ENCODE data around the gene LITAF.

LITAF gene

GRCh38 chr16:11534262-11534661 lies 52.5 kb downstream of the LITAF start:
- TF ChIP-seq CTCF (IDR thresholded peaks at IDR 0.05; ENCODE audit: extremely low read depth, insufficient read depth, missing control alignments), result no peak
- no peak for DNase-seq (ENCODE audit: low spot score)
- in situ Hi-C loops (cut with MboI; ENCODE audit: low pct_unique_long_range_greater_than_20kb, low sequenced_read_pairs, unreplicated experiment), result loop anchor here (10.0 kb wide), 2 partner anchors 111 to 281 kb away; no protein-coding TSS in a partner anchor

GRCh38 chr16:11533588-11533987 lies 53.1 kb downstream of the LITAF start:
- TF ChIP-seq CTCF (IDR thresholded peaks at IDR 0.05; ENCODE audit: extremely low read depth, insufficient read depth, missing control alignments), result no peak
- DNase-seq (ENCODE audit: low spot score), result no peak
- in situ Hi-C loops (cut with MboI; ENCODE audit: low pct_unique_long_range_greater_than_20kb, low sequenced_read_pairs, unreplicated experiment), result loop anchor here (10.0 kb wide), 2 partner anchors 111 to 281 kb away; no protein-coding TSS in a partner anchor

- in situ Hi-C loops (cut with MboI; ENCODE audit: low pct_unique_long_range_greater_than_20kb, low sequenced_read_pairs, unreplicated experiment), result loop anchor here (10.0 kb wide), 2 partner anchors 114 to 284 kb away; no protein-coding TSS in a partner anchor
- no peak for DNase-seq (ENCODE audit: low spot score)
- TF ChIP-seq CTCF (IDR thresholded peaks at IDR 0.05; ENCODE audit: extremely low read depth, insufficient read depth, missing control alignments), result no peak
These were observed 56.4 kb downstream of the LITAF start for GRCh38 chr16:11530171-11530940.

GRCh38 chr16:11529285-11529684 lies 57.4 kb downstream of the LITAF start:
- no peak for TF ChIP-seq CTCF (IDR thresholded peaks at IDR 0.05; ENCODE audit: extremely low read depth, insufficient read depth, missing control alignments)
- no peak for DNase-seq (ENCODE audit: low spot score)
- in situ Hi-C loops (cut with MboI; ENCODE audit: low pct_unique_long_range_greater_than_20kb, low sequenced_read_pairs, unreplicated experiment), result no loop called here

GRCh38 chr16:11528053-11528452 lies 58.7 kb downstream of the LITAF start:
- DNase-seq (ENCODE audit: low spot score), result no peak
- no peak for TF ChIP-seq CTCF (IDR thresholded peaks at IDR 0.05; ENCODE audit: extremely low read depth, insufficient read depth, missing control alignments)
- in situ Hi-C loops (cut with MboI; ENCODE audit: low pct_unique_long_range_greater_than_20kb, low sequenced_read_pairs, unreplicated experiment), result no loop called here

DNA sequence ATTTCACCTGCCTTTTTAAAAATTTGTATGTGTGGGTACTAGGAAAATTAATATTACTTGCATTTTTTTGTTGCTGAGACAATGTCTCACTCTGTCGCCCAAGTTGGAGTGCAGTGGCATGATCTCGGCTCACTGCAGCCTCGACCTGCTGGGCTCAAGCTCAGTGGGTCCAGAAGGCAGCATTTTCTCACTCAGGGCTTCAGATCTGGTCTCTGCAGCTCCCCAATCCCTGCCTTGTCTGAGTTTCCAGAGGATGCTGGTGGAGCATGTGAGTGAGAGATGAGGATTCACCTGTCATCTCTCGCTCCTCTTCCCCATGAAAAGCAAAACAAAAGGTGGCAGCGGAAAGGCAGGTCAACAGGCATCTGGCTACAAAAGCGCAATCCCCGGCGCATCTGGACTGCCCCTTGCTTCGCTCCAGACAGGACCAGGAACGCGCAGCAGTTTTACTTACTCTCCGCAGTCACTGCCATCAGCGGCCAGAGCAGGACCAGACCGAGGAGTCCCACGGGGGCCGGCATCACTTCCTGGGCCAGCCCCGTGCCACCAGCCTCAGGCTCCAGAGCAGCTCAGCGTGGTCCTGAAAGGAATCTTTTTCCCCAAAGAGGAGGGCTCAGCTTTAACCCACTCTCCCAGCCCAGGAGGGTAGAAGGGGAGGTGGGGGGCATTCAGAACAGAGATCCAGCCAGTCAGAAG lies 59.9 kb downstream of the LITAF start:
- in situ Hi-C loops (cut with MboI; ENCODE audit: low pct_unique_long_range_greater_than_20kb, low sequenced_read_pairs, unreplicated experiment), result no loop called here
- no peak for TF ChIP-seq CTCF (IDR thresholded peaks at IDR 0.05; ENCODE audit: extremely low read depth, insufficient read depth, missing control alignments)
- no peak for DNase-seq (ENCODE audit: low spot score)

Measured in GM13977 (cell line).